ENCODE measurements around the gene TRABD2B.

DNA sequence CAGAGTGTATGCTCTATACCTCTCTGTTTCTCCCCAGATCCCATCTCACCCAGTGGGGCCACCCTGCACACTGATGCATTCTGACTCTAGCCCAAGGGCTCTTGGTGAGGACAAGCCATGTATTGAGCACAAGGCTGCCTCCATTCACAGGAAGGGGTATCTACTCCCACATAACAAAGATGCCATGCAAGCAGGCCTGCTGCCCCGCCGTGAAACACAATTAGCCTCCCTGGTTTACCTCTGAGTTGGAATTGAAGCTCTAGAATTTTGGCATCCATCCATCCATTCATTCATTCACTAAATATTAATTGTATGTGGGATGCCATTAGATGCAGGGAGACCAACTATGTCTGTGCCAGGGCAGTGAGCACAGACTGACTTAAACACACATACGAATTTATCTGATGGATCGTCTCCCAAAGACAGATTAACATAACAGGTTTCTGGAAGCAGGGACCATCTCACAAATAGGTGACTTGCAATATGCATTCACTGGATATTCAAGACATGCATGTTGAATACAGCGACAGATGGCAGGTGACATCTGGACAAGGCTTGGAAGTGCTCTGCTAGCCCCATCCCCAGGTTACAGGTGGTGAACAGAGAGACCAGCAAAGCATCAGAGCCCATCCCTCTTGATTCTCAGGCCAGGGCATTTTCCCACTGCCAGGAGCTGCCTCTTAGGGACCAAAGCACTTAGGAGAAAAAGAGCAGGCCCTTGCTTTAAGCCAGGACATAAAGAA is 34.3 kb downstream of the TRABD2B start:
- TF ChIP-seq, protein P1, sequence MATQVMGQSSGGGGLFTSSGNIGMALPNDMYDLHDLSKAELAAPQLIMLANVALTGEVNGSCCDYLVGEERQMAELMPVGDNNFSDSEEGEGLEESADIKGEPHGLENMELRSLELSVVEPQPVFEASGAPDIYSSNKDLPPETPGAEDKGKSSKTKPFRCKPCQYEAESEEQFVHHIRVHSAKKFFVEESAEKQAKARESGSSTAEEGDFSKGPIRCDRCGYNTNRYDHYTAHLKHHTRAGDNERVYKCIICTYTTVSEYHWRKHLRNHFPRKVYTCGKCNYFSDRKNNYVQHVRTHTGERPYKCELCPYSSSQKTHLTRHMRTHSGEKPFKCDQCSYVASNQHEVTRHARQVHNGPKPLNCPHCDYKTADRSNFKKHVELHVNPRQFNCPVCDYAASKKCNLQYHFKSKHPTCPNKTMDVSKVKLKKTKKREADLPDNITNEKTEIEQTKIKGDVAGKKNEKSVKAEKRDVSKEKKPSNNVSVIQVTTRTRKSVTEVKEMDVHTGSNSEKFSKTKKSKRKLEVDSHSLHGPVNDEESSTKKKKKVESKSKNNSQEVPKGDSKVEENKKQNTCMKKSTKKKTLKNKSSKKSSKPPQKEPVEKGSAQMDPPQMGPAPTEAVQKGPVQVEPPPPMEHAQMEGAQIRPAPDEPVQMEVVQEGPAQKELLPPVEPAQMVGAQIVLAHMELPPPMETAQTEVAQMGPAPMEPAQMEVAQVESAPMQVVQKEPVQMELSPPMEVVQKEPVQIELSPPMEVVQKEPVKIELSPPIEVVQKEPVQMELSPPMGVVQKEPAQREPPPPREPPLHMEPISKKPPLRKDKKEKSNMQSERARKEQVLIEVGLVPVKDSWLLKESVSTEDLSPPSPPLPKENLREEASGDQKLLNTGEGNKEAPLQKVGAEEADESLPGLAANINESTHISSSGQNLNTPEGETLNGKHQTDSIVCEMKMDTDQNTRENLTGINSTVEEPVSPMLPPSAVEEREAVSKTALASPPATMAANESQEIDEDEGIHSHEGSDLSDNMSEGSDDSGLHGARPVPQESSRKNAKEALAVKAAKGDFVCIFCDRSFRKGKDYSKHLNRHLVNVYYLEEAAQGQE (IDR thresholded peaks at IDR 0.05) = no peak
- TF ChIP-seq, protein P2, sequence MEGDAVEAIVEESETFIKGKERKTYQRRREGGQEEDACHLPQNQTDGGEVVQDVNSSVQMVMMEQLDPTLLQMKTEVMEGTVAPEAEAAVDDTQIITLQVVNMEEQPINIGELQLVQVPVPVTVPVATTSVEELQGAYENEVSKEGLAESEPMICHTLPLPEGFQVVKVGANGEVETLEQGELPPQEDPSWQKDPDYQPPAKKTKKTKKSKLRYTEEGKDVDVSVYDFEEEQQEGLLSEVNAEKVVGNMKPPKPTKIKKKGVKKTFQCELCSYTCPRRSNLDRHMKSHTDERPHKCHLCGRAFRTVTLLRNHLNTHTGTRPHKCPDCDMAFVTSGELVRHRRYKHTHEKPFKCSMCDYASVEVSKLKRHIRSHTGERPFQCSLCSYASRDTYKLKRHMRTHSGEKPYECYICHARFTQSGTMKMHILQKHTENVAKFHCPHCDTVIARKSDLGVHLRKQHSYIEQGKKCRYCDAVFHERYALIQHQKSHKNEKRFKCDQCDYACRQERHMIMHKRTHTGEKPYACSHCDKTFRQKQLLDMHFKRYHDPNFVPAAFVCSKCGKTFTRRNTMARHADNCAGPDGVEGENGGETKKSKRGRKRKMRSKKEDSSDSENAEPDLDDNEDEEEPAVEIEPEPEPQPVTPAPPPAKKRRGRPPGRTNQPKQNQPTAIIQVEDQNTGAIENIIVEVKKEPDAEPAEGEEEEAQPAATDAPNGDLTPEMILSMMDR (IDR thresholded peaks at IDR 0.05; ENCODE audit: low read depth, low read length, missing input control) = no peak
- TF ChIP-seq, protein P3, sequence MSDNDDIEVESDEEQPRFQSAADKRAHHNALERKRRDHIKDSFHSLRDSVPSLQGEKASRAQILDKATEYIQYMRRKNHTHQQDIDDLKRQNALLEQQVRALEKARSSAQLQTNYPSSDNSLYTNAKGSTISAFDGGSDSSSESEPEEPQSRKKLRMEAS (IDR thresholded peaks at IDR 0.05) = no peak
